AG04450 (cell line): ENCODE measurements around the gene SSUH2. TPM values are rescaled to one million over a fixed set of nuclear protein-coding genes. Genes with fewer than 3 reads are reported as not detected.

Experiments
- CTCF ChIA-PET: fragments of 300-600, 350-600 bp; formaldehyde crosslinking; extraction: SDS; loops from one replicate; lab custom pipeline; 2022; ENCODE audit warnings: antibody characterized with exemption, inconsistent platforms; lab: Charles Lee
- POLR2A ChIA-PET: fragments of 350-600 bp; formaldehyde crosslinking; extraction: SDS; loops from one replicate; lab custom pipeline; 2021; ENCODE audit warnings: antibody characterized with exemption, inconsistent platforms; lab: Yijun Ruan, JAX
- DNase-seq: peaks from one replicate; pipeline ENCODE4 v3.0.0-alpha.2; 2011; ENCODE audit warnings: low read depth, low spot score
- H3K27ac ChIP-seq: one replicate; pipeline ENCODE4 v1.5.1; 2012; ENCODE audit warnings: low read depth, low read length, control low read depth
- H3K27me3 ChIP-seq: one replicate; pipeline ENCODE4 v1.6.0; 2012; ENCODE audit warnings: low read length; ENCODE audit not compliant: control insufficient read depth, insufficient read depth
- H3K4me3 ChIP-seq: 2 replicates; pipeline ENCODE4 v1.5.1; 2011; ENCODE audit warnings: mild to moderate bottlenecking, low read depth, low read length, control low read depth
- H3K9me3 ChIP-seq: 2 replicates; pipeline ENCODE4 v1.5.1; 2012; ENCODE audit warnings: low read length; ENCODE audit not compliant: control insufficient read depth, insufficient read depth
- CTCF ChIP-seq: IDR thresholded peaks from 2 replicates; pipeline ENCODE4 v1.5.1; 2011; ENCODE audit warnings: low read depth, low read length, control low read depth, inconsistent platforms
- polyA plus RNA-seq: library from polyadenylated mRNA; depleted of rRNA; stranded (reverse); fragments of >200 nt; gene quantifications from 2 replicates; pipeline ENCODE4 v1.2.3, GENCODE V29; 2011

SSUH2 gene
- polyA plus RNA-seq, 1 experiment, result 0.09 TPM

GRCh38 chr3:8637348-8637747, 7.2 kb downstream of the SSUH2 start:
- Histone ChIP-seq H3K4me3 (no peak overlapping the region), H3K27ac (no peak overlapping the region), H3K27me3 (peaks cover 45% of the 10 kb centered on the region), H3K9me3 (peaks cover 7% of the 10 kb centered on the region)
- DNase-seq, result no peak
- ChIA-PET CTCF (interaction anchor here (0.6 kb wide), 1 partner anchor 329 kb away, joined by 3 read pairs; no protein-coding TSS in a partner anchor), POLR2A (no interaction called here)
- TF ChIP-seq CTCF, result no peak

- POLR2A ChIA-PET, result no interaction called here
- CTCF ChIA-PET, result interaction anchor here (1.2 kb wide), 1 partner anchor 218 kb away, joined by 3 read pairs; no protein-coding TSS in a partner anchor
- no peak for TF ChIP-seq CTCF
- DNase-seq, result no peak
- Histone ChIP-seq H3K9me3 (peaks cover 7% of the 10 kb centered on the region), H3K4me3 (no peak overlapping the region), H3K27ac (no peak overlapping the region), H3K27me3 (peaks cover 27% of the 10 kb centered on the region)
Measured at GRCh38 chr3:8635631-8636030, 9.0 kb downstream of the SSUH2 start.

GRCh38 chr3:8635125-8635524, 9.5 kb downstream of the SSUH2 start:
- TF ChIP-seq CTCF, result no peak
- peaks cover 7% of the 10 kb centered on the region for H3K9me3 ChIP-seq
- H3K4me3 ChIP-seq, result no peak overlapping the region
- H3K27ac ChIP-seq, result no peak overlapping the region
- CTCF ChIA-PET, result no interaction called here
- peaks cover 23% of the 10 kb centered on the region for H3K27me3 ChIP-seq
- DNase-seq, result no peak
- POLR2A ChIA-PET, result no interaction called here

- peaks cover 12% of the 10 kb centered on the region for H3K9me3 ChIP-seq
- CTCF ChIA-PET, result interaction anchor here (0.9 to 3.3 kb wide), 3 partner anchors 31 to 215 kb away, joined by 3 to 13 read pairs (median 3); no protein-coding TSS in a partner anchor
- peaks cover 13% of the 10 kb centered on the region for H3K27me3 ChIP-seq
- no peak for DNase-seq
- TF ChIP-seq CTCF, result no peak
- POLR2A ChIA-PET, result interaction anchor here (0.9 kb wide), 1 partner anchor 149 kb away, joined by 3 read pairs; no protein-coding TSS in a partner anchor
- H3K27ac ChIP-seq, result no peak overlapping the region
- no peak overlapping the region for H3K4me3 ChIP-seq
Measured at GRCh38 chr3:8632402-8633237, 12.0 kb downstream of the SSUH2 start.

- ChIA-PET POLR2A (interaction anchor here (0.9 kb wide), 1 partner anchor 148 kb away, joined by 3 read pairs; no protein-coding TSS in a partner anchor), CTCF (interaction anchor here (3.3 kb wide), 1 partner anchor 190 kb away, joined by 13 read pairs; no protein-coding TSS in a partner anchor)
- no peak overlapping the region for H3K4me3 ChIP-seq
- H3K9me3 ChIP-seq, result peaks cover 12% of the 10 kb centered on the region
- H3K27me3 ChIP-seq, result peaks cover 12% of the 10 kb centered on the region
- DNase-seq, result no peak
- TF ChIP-seq CTCF, result no peak
- no peak overlapping the region for H3K27ac ChIP-seq
Measured at GRCh38 chr3:8631661-8632060, 12.9 kb downstream of the SSUH2 start.
